PC-3 (cell line): ENCODE data around the gene PTAFR.

ENCODE experiments used
- CTCF ChIP-seq: fragments of 300-600 bp; sonication (generic); conservative IDR thresholded peaks from 2 replicates; pipeline ENCODE4 v1.5.1; 2017; ENCODE audit warnings: antibody characterized with exemption, low read depth, mild to moderate bottlenecking, low read length
- EZH2 ChIP-seq: fragments of 300-600 bp; sonication (generic); IDR thresholded peaks from one replicate; pipeline ENCODE4 v1.6.1; 2017; ENCODE audit warnings: antibody characterized with exemption, mild to moderate bottlenecking, low read length; ENCODE audit not compliant: unreplicated experiment
- EZH2phosphoT487 ChIP-seq: fragments of 300-600 bp; sonication (generic); IDR thresholded peaks from 2 replicates; pipeline ENCODE4 v1.6.1; 2018; ENCODE audit warnings: mild to moderate bottlenecking, antibody characterized with exemption, low read length, borderline replicate concordance

- TF ChIP-seq EZH2, result no peak
- no peak for TF ChIP-seq CTCF
- no peak for TF ChIP-seq EZH2phosphoT487
These were observed 65.3 kb downstream of the PTAFR start for GRCh38 chr1:28111157-28111556.
